Right lobe of liver (tissue), 6 donors: ENCODE measurements around the gene SCG3. TPM values are rescaled to one million over a fixed set of nuclear protein-coding genes. Genes with fewer than 3 reads are reported as not detected.
"Not testable (repeated sequence)": the region's sequence is repeated elsewhere in the genome, so short reads cannot be mapped to it uniquely, and the experiment has no call there.

ENCODE experiments used
- ATAC-seq, 4 donors: fragments of 200-7000 bp; cut with Tn5 transposase; one replicate each; pipeline ENCODE4 v1.9.1; 2020; ENCODE audit warnings: mild to moderate bottlenecking in 4 of 4, moderate library complexity in 4 of 4
- DNase-seq, 3 donors: peaks; one replicate each; pipeline ENCODE4 v3.0.0-alpha.2; 2020
- H3K27ac ChIP-seq, 3 donors: fragments of 200-600 bp; one replicate each; pipeline ENCODE4 v1.8.0; 2022
- H3K27me3 ChIP-seq, 2 donors: fragments of 200-600 bp; one replicate each; pipeline ENCODE4 v1.8.0; 2022
- H3K36me3 ChIP-seq, 4 donors: fragments of 200-600 bp; sonication (generic) in 1 of 4; one replicate each; pipeline versions ENCODE4 v1.5.1 to v1.8.0; 2017 to 2022; ENCODE audit warnings: control low read depth in 1 of 4
- H3K4me1 ChIP-seq, 4 donors: fragments of 200-600 bp; sonication (generic) in 1 of 4; one replicate each; pipeline versions ENCODE4 v1.5.1 to v1.8.0; 2017 to 2022; ENCODE audit warnings: control low read depth in 1 of 4
- H3K4me3 ChIP-seq, 3 donors: fragments of 200-600 bp; one replicate each; pipeline ENCODE4 v1.8.0; 2022
- H3K9me3 ChIP-seq, 4 donors: fragments of 200-600 bp; sonication (generic) in 1 of 4; one replicate each; pipeline versions ENCODE4 v1.5.1 to v1.8.0; 2017 to 2022; ENCODE audit warnings: control low read depth in 1 of 4
- POLR2A ChIP-seq: fragments of 450-650 bp; IDR thresholded peaks from one replicate; pipeline ENCODE4 v1.6.1; 2017; ENCODE audit warnings: antibody characterized with exemption, mild to moderate bottlenecking
- WGBS: methylation state at CpG from one replicate; pipeline ENCODE4 v1.1.6; 2018; ENCODE audit warnings: low coverage, low lambda C conversion rate; ENCODE audit not compliant: insufficient coverage; ENCODE audit errors: missing lambda C conversion rate; 5-methylcytosine and 5-hydroxymethylcytosine counted together
- intact Hi-C, 2 donors: fragments of 100-400 bp; cut with DNase I; formaldehyde crosslinking; loops; one replicate each; pipeline versions ENCODE4 v1.11.2 to v1.14.1; 2022
- total RNA-seq, 6 experiments: library from RNA; depleted of rRNA in 2 of 6; stranded (reverse); fragments of >200 nt in 2 of 6; fragmentation: NEBNext Ultra II Directional in 3 of 6; extraction: Animal tissue kit (Norgen Biotek cat#: 25700) in 3 of 6; gene quantifications; one replicate each; pipeline versions ENCODE4 v1.1.0 to v1.2.4, GENCODE V29; 2016 to 2023
- TF ChIP-seq, protein P1 (sequence below), 4 donors: fragments of 200-600 bp in 3 of 4; fragments of 450-650 bp in 1 of 4; IDR thresholded peaks; one replicate each; pipeline versions ENCODE4 v1.5.1 to v1.8.0; 2016 to 2022; ENCODE audit warnings: antibody characterized with exemption in 4 of 4, mild to moderate bottlenecking in 2 of 4
- donor health status: DM: no; HTN: yes; CAD: no.
- donor health status: DM: no; HTN: no; CAD: no.
- donor health status: DM: no; HTN: no; CAD: no.
- donor health status: DM: no; HTN: yes; CAD: no.
- donor health status: DM: no; HTN: yes; CAD: no.

SCG3 gene
- total RNA-seq, 6 experiments from 2014 or later, result not detected

GRCh38 chr15:51647128-51647562 lies 34.2 kb upstream of the SCG3 start:
- no peak overlapping the region for H3K27ac ChIP-seq
- intact Hi-C loops, result no loop called here
- ATAC-seq (peak; percentile 52 to 63 (median 60)), DNase-seq (peak in 2 of 3 donors; percentile 56 to 60)
- TF ChIP-seq, protein P1, sequence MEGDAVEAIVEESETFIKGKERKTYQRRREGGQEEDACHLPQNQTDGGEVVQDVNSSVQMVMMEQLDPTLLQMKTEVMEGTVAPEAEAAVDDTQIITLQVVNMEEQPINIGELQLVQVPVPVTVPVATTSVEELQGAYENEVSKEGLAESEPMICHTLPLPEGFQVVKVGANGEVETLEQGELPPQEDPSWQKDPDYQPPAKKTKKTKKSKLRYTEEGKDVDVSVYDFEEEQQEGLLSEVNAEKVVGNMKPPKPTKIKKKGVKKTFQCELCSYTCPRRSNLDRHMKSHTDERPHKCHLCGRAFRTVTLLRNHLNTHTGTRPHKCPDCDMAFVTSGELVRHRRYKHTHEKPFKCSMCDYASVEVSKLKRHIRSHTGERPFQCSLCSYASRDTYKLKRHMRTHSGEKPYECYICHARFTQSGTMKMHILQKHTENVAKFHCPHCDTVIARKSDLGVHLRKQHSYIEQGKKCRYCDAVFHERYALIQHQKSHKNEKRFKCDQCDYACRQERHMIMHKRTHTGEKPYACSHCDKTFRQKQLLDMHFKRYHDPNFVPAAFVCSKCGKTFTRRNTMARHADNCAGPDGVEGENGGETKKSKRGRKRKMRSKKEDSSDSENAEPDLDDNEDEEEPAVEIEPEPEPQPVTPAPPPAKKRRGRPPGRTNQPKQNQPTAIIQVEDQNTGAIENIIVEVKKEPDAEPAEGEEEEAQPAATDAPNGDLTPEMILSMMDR (IDR thresholded peaks at IDR 0.05), result no peak
- no peak for TF ChIP-seq POLR2A
- H3K27me3 ChIP-seq, result no peaks in the 10 kb centered on the region
- no peaks in the 10 kb centered on the region for H3K36me3 ChIP-seq
- no peak overlapping the region for H3K4me3 ChIP-seq
- no peaks in the 10 kb centered on the region for H3K9me3 ChIP-seq
- peaks cover 0 to 9% (median 3%) of the 10 kb centered on the region in 4 donors for H3K4me1 ChIP-seq
- 38% methylated on average over 3 of the region's 3 CpGs for WGBS

GRCh38 chr15:51648101-51648500 lies 33.2 kb upstream of the SCG3 start:
- H3K27me3 ChIP-seq, H3K27ac ChIP-seq, ATAC-seq, H3K4me3 ChIP-seq, H3K36me3 ChIP-seq, intact Hi-C loops, H3K9me3 ChIP-seq, DNase-seq, H3K4me1 ChIP-seq: not testable (repeated sequence)
- WGBS, result 83% methylated on average over 1 of the region's 1 CpG

- H3K27ac ChIP-seq, intact Hi-C loops, H3K4me3 ChIP-seq, H3K9me3 ChIP-seq, H3K36me3 ChIP-seq, H3K4me1 ChIP-seq, H3K27me3 ChIP-seq, DNase-seq, ATAC-seq: not testable (repeated sequence)
- 69% methylated on average over 4 of the region's 4 CpGs for WGBS
These were observed 32.7 kb upstream of the SCG3 start for GRCh38 chr15:51648643-51649042.

- TF ChIP-seq POLR2A, result no peak
- TF ChIP-seq, protein P1 (IDR thresholded peaks at IDR 0.05), result peak; percentile 71 to 88 (median 80)
- no peaks in the 10 kb centered on the region for H3K9me3 ChIP-seq
- H3K27ac ChIP-seq, result no peak overlapping the region
- ATAC-seq, result peak; percentile 90 to 95 (median 92)
- H3K36me3 ChIP-seq, result no peaks in the 10 kb centered on the region
- no peak for DNase-seq
- no peak overlapping the region for H3K4me3 ChIP-seq
- H3K4me1 ChIP-seq, result no peaks in the 10 kb centered on the region
- 37% methylated on average over 4 of the region's 4 CpGs for WGBS
- H3K27me3 ChIP-seq, result no peaks in the 10 kb centered on the region
- intact Hi-C loops, result loop anchor here (5.0 to 10.0 kb wide), 2 partner anchors 115 to 122 kb away; no protein-coding TSS in a partner anchor
These were observed 31.4 kb upstream of the SCG3 start for GRCh38 chr15:51649659-51650521.

GRCh38 chr15:51652084-51652668 lies 29.1 kb upstream of the SCG3 start:
- Histone ChIP-seq H3K36me3 (no peaks in the 10 kb centered on the region), H3K27ac (no peak overlapping the region), H3K27me3 (no peaks in the 10 kb centered on the region), H3K4me3 (no peak overlapping the region), H3K9me3 (no peaks in the 10 kb centered on the region), H3K4me1 (no peaks in the 10 kb centered on the region)
- no peak for TF ChIP-seq POLR2A
- TF ChIP-seq, protein P1 (IDR thresholded peaks at IDR 0.05), result no peak
- 94% methylated on average over 5 of the region's 5 CpGs for WGBS
- intact Hi-C loops, result loop anchor here (5.0 to 10.0 kb wide), 2 partner anchors 113 to 120 kb away; no protein-coding TSS in a partner anchor
- DNase-seq, result no peak
- ATAC-seq, result no peak

DNA sequence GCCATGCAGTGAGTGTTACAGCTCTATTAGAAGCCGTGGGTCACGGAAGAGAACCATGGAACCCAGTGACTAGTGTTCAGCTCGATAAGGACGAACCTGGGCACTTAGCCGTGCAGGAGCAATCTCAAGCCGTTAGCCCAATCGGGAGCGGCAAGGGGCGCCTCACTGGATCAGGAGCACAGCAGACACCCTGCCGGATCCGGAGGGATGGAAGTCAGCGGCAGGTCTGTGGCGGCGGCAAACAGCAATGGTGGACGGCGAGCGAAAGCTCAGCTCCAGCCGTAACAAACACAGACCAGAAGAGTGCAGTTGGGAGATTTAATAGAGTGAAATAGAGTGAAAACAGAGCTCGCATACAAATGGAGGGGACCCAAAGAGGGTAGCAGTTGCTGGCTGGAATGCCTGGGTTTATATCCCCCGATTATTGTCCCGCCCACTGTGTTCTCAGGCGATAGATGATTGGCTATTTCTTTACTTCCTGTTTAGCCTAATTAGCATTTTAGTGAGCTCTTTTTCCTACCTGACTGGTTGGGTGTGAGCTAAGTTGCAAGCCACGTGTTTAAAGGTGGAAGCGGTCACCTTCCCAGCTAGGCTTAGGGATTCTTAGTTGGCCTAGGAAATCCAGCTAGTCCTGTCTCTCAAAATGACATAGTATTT lies 25.8 kb upstream of the SCG3 start:
- ATAC-seq, H3K4me1 ChIP-seq, H3K4me3 ChIP-seq, H3K9me3 ChIP-seq, DNase-seq, H3K36me3 ChIP-seq, H3K27me3 ChIP-seq, H3K27ac ChIP-seq: not testable (repeated sequence)
- WGBS, result 92% methylated on average over 16 of the region's 24 CpGs
- intact Hi-C loops, result loop anchor here in 1 of 2 donors (10.0 kb wide), 1 partner anchor 109 kb away; no protein-coding TSS in a partner anchor
